ENCODE measurements around the gene CFAP73. TPM values are rescaled to one million over a fixed set of nuclear protein-coding genes. Genes with fewer than 3 reads are reported as not detected.
A peak's percentile ranks its signal among the peaks of the same experiment; 100 is the strongest.

CFAP73 gene
- total RNA-seq, 1 donor: not detected

DNA sequence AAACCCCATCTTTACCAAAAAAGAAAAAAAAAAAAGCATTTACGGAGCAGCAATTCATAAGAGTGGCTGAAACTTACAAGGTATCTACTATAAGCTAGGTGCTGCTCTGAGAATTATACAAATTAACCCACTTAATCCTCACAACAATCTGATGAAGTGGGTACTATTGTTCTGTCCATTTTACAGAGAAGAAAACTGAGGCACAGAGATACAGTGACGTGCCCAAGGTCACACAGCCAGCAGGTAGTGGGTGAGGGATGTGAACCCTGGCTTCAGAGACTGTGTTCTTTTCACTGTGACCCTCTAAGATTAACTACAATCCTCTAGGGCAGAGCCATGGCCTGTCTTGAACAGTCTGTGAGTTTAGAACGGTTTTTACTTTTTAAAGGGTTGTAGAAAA lies 32.5 kb downstream of the CFAP73 start:
- Histone ChIP-seq H3K9me3 (ENCODE audit: low read depth, low read length) (no peaks in the 10 kb centered on the region), H3K27me3 (ENCODE audit: insufficient read depth, low read length) (no peaks in the 10 kb centered on the region), H3K4me1 (ENCODE audit: insufficient read depth, low read length) (peaks cover 30% of the 10 kb centered on the region), H3K4me3 (ENCODE audit: low read length) (no peak overlapping the region)

DNA sequence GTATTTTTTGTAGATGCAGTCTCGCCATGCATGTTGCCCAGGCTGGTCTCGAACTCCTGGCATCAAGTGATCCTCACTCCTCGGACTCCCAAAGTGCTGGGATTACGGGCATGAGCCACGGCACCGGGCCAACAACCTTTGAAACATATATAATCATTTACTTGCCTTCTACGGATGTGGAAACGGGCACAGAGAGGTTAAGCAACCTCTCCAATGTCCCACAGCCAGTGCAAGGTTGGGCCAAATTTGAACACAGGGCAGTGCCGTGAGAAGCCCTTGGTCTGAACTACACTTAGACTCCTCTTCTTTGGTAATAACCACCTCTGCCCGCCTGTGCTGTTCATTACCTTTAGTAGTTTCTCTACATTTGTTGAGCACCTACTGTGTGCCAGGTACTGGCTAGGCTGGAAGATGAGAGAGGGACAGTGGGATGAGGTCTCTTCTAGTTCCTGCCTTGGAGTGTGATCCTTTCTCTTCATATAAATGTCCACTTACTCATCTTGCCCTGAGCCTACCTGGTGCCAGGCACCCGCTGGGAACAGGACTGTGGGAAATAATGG lies 33.6 kb downstream of the CFAP73 start:
- peaks cover 39% of the 10 kb centered on the region for H3K4me1 ChIP-seq (ENCODE audit: insufficient read depth, low read length)
- H3K9me3 ChIP-seq (ENCODE audit: low read depth, low read length): no peaks in the 10 kb centered on the region
- H3K4me3 ChIP-seq (ENCODE audit: low read length): no peak overlapping the region
- H3K27me3 ChIP-seq (ENCODE audit: insufficient read depth, low read length): no peaks in the 10 kb centered on the region

DNA sequence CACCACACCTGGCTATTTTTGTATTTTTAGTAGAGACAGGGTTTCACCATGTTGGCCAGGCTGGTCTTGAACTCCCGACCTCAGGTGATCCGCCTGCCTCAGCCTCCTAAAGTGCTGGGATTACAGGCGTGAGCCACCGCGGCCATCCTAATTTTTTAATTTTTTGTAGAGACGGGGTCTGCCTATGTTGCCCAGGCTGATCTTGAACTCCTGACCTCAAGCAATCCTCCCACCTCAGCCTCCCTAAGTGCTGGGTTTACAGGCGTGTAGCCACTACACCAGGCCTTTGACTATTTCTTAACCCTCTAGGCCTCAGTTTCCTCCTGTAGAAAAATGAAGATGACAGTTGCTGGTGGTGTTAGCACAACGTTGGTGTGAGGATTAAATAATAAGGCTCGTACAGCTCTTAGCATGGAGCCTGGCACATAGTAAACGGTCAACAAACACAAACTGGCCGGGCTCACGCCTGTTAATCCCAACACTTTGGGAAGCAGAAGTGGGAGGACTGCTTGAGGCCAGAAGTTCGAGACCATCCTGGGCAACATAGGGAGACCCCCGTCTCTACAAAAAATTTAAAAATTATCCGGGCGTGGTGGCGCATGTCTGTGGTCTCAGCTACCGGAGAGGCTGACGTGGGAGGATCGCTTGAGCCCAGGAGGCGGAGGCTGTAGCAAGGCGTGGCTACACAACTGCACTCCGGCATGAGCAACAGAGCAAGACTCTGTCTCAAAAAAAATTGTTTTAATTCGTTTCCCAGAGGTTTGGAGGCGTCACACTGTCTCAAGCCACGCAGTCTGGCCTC lies 34.8 kb downstream of the CFAP73 start:
- Histone ChIP-seq H3K4me1 (ENCODE audit: insufficient read depth, low read length) (peaks cover 39% of the 10 kb centered on the region), H3K9me3 (ENCODE audit: low read depth, low read length) (no peaks in the 10 kb centered on the region), H3K4me3 (ENCODE audit: low read length) (peak overlapping the region; percentile 97), H3K27me3 (ENCODE audit: insufficient read depth, low read length) (no peaks in the 10 kb centered on the region)

DNA sequence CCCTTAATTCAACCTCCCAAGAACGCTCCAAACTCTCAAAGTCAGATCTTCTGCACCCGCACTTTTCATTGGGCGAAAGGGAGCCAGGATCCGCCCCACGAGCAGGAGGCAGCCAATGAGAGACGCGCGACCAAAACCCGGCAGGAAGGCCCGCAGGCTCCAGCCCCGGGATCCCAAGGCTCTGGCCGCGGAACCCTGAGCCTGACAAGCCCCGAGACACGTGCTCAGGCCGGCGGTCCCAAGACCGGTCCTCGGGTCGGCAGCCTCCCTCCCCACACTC lies 35.3 kb downstream of the CFAP73 start:
- Histone ChIP-seq H3K4me3 (ENCODE audit: low read length) (peak overlapping the region; percentile 97), H3K9me3 (ENCODE audit: low read depth, low read length) (no peaks in the 10 kb centered on the region), H3K27me3 (ENCODE audit: insufficient read depth, low read length) (no peaks in the 10 kb centered on the region), H3K4me1 (ENCODE audit: insufficient read depth, low read length) (peaks cover 39% of the 10 kb centered on the region)

GRCh38 chr12:113185180-113186032 lies 35.9 kb downstream of the CFAP73 start, which contains the start of the genes DDX54 and RITA1:
TSS of gene DDX54 (minus strand) at chr12:113185478. CDS start at chr12:113185451, 27 bp downstream.
TSS of gene RITA1 (plus strand) at chr12:113185721. CDS start at chr12:113186747, 1,026 bp downstream.
- Histone ChIP-seq H3K4me1 (ENCODE audit: insufficient read depth, low read length) (peaks cover 39% of the 10 kb centered on the region), H3K4me3 (ENCODE audit: low read length) (peak within 1 kb of the TSS; percentile 97), H3K9me3 (ENCODE audit: low read depth, low read length) (no peaks in the 10 kb centered on the region), H3K27me3 (ENCODE audit: insufficient read depth, low read length) (no peaks in the 10 kb centered on the region)

- peak overlapping the region; percentile 97 for H3K4me3 ChIP-seq (ENCODE audit: low read length)
- H3K4me1 ChIP-seq (ENCODE audit: insufficient read depth, low read length): peaks cover 39% of the 10 kb centered on the region
- no peaks in the 10 kb centered on the region for H3K27me3 ChIP-seq (ENCODE audit: insufficient read depth, low read length)
- H3K9me3 ChIP-seq (ENCODE audit: low read depth, low read length): no peaks in the 10 kb centered on the region
Observed at GRCh38 chr12:113186033-113186365, 36.5 kb downstream of the CFAP73 start.

- Histone ChIP-seq H3K4me3 (ENCODE audit: low read length) (no peak overlapping the region), H3K9me3 (ENCODE audit: low read depth, low read length) (no peaks in the 10 kb centered on the region), H3K27me3 (ENCODE audit: insufficient read depth, low read length) (no peaks in the 10 kb centered on the region)
Observed at GRCh38 chr12:113186666-113187325, 37.3 kb downstream of the CFAP73 start.

GRCh38 chr12:113189361-113189760 lies 39.8 kb downstream of the CFAP73 start:
- no peaks in the 10 kb centered on the region for H3K9me3 ChIP-seq (ENCODE audit: low read depth, low read length)
- H3K4me3 ChIP-seq (ENCODE audit: low read length): no peak overlapping the region
- H3K27me3 ChIP-seq (ENCODE audit: insufficient read depth, low read length): no peaks in the 10 kb centered on the region
- H3K4me1 ChIP-seq (ENCODE audit: insufficient read depth, low read length): peaks cover 24% of the 10 kb centered on the region

More at GRCh38 chr12:113186666-113187325, 37.3 kb downstream of the CFAP73 start:
- H3K4me1 ChIP-seq (ENCODE audit: insufficient read depth, low read length): peaks cover 39% of the 10 kb centered on the region

GRCh38 chr12:113190761-113191160 lies 41.2 kb downstream of the CFAP73 start:
- H3K9me3 ChIP-seq (ENCODE audit: low read depth, low read length): no peaks in the 10 kb centered on the region
- H3K4me1 ChIP-seq (ENCODE audit: insufficient read depth, low read length): peaks cover 21% of the 10 kb centered on the region
- no peaks in the 10 kb centered on the region for H3K27me3 ChIP-seq (ENCODE audit: insufficient read depth, low read length)
- no peak overlapping the region for H3K4me3 ChIP-seq (ENCODE audit: low read length)

GRCh38 chr12:113191227-113191626 lies 41.7 kb downstream of the CFAP73 start:
- H3K4me3 ChIP-seq (ENCODE audit: low read length): no peak overlapping the region
- no peaks in the 10 kb centered on the region for H3K27me3 ChIP-seq (ENCODE audit: insufficient read depth, low read length)
- H3K9me3 ChIP-seq (ENCODE audit: low read depth, low read length): no peaks in the 10 kb centered on the region
- H3K4me1 ChIP-seq (ENCODE audit: insufficient read depth, low read length): peaks cover 16% of the 10 kb centered on the region

DNA sequence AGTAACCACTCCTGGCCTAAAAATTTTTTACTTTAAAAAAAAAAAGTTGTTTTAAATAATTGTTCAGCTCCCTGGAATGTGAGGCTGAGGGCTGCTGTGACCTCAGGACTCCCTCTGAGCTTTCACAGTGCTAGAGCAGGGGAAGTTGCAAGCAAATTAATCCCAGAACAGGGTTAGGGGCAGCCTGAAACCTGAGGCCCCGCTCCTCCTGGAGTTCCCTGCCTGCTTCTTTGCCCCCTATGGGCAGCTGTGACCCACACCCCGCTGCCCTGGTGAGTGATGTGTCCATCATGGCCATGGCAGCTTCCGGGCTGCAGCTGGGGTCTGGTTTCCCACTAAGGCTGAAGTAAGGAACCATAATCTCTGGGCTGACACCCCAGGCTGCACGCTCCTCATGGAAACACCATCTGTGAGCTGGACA lies 45.5 kb downstream of the CFAP73 start:
- Histone ChIP-seq H3K4me3 (ENCODE audit: low read length) (no peak overlapping the region), H3K9me3 (ENCODE audit: low read depth, low read length) (no peaks in the 10 kb centered on the region), H3K4me1 (ENCODE audit: insufficient read depth, low read length) (peaks cover 16% of the 10 kb centered on the region), H3K27me3 (ENCODE audit: insufficient read depth, low read length) (no peaks in the 10 kb centered on the region)

DNA sequence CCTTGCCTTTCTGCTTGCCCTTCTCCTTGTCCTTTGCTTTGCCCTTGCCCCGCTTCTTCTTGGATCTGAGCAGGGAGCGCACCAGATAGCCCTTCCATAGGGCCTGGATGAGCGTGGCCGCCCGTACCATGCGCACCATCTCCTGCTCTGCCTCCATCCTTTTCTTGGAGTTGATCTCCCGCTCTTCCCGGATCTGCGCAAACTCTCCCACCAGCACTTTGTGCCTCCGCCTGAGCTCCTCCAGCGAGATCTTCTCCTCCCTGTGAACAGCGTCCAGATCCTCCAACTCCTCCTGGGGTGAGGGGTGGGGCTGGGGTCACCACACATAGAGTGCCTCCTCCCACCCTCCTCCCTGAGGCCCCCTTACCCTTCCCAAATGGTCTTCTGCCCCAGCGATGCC lies 46.1 kb downstream of the CFAP73 start:
- peaks cover 22% of the 10 kb centered on the region for H3K4me1 ChIP-seq (ENCODE audit: insufficient read depth, low read length)
- no peak overlapping the region for H3K4me3 ChIP-seq (ENCODE audit: low read length)
- H3K9me3 ChIP-seq (ENCODE audit: low read depth, low read length): no peaks in the 10 kb centered on the region
- no peaks in the 10 kb centered on the region for H3K27me3 ChIP-seq (ENCODE audit: insufficient read depth, low read length)

- H3K27me3 ChIP-seq (ENCODE audit: insufficient read depth, low read length): no peaks in the 10 kb centered on the region
- peaks cover 32% of the 10 kb centered on the region for H3K4me1 ChIP-seq (ENCODE audit: insufficient read depth, low read length)
Observed at GRCh38 chr12:113196582-113196981, 47.1 kb downstream of the CFAP73 start.

DNA sequence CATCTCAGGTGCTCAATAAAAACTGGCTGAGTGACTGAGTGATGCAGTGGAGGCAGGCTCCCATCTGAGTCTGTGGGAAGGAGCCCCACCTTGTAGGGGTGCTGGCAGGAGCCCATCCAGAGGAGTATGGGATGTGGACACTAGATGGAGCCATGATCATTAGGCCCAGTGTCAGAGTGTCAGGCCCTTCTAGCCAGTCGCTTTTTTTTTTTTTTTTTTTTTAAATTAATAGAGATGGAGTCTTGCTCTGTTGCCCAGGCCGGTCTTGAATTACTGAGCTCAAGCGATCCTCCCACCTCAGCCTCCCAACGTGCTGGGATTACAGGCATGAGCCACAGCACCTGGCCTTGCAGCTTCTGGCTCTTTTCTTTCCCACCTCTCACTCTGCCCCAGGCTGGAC lies 47.5 kb downstream of the CFAP73 start:
- no peaks in the 10 kb centered on the region for H3K27me3 ChIP-seq (ENCODE audit: insufficient read depth, low read length)
- H3K4me3 ChIP-seq (ENCODE audit: low read length): no peak overlapping the region
- no peaks in the 10 kb centered on the region for H3K9me3 ChIP-seq (ENCODE audit: low read depth, low read length)
- H3K4me1 ChIP-seq (ENCODE audit: insufficient read depth, low read length): peaks cover 34% of the 10 kb centered on the region

More at GRCh38 chr12:113196582-113196981, 47.1 kb downstream of the CFAP73 start:
- Histone ChIP-seq H3K4me3 (ENCODE audit: low read length) (no peak overlapping the region), H3K9me3 (ENCODE audit: low read depth, low read length) (no peaks in the 10 kb centered on the region)
